SKM-1 (cell line): ENCODE results near the gene KDM3A.

Source experiments
- DNase-seq: peaks from one replicate; lab custom pipeline; 2025; ENCODE audit not compliant: unreplicated experiment; lab: John Stamatoyannopoulos, UW

The KDM3A gene

GRCh38 chr2:86434290-86434689 is 6.9 kb upstream of the KDM3A start:
- no peak for DNase-seq

GRCh38 chr2:86435531-86435930 is 5.6 kb upstream of the KDM3A start:
- no peak for DNase-seq

GRCh38 chr2:86436328-86436727 is 4.8 kb upstream of the KDM3A start:
- DNase-seq, result no peak

- DNase-seq, result no peak
Observed at GRCh38 chr2:86439879-86440630, 1.1 kb upstream of the KDM3A start.

GRCh38 chr2:86441392-86441881 is 266 bp downstream of the KDM3A start:
- DNase-seq, result no peak

- peak; percentile 45 for DNase-seq
Observed at GRCh38 chr2:86441882-86442641, 891 bp downstream of the KDM3A start.

GRCh38 chr2:86442642-86443005 is 1.5 kb downstream of the KDM3A start:
- peak; percentile 64 for DNase-seq

GRCh38 chr2:86443631-86444350 is 2.6 kb downstream of the KDM3A start:
- DNase-seq, result no peak

- DNase-seq, result no peak
Observed at GRCh38 chr2:86445436-86445835, 4.3 kb downstream of the KDM3A start.

GRCh38 chr2:86446060-86446459 is 4.9 kb downstream of the KDM3A start:
- DNase-seq, result no peak

GRCh38 chr2:86453836-86454235 is 12.7 kb downstream of the KDM3A start:
- no peak for DNase-seq

- no peak for DNase-seq
Observed at GRCh38 chr2:86454238-86454637, 13.1 kb downstream of the KDM3A start.

- no peak for DNase-seq
Observed at GRCh38 chr2:86455181-86455580, 14.0 kb downstream of the KDM3A start.

GRCh38 chr2:86461042-86461743 is 20.0 kb downstream of the KDM3A start:
- DNase-seq, result no peak

- no peak for DNase-seq
Observed at GRCh38 chr2:86464652-86465051, 23.5 kb downstream of the KDM3A start.

- DNase-seq, result no peak
Observed at GRCh38 chr2:86466306-86466705, 25.1 kb downstream of the KDM3A start.

GRCh38 chr2:86468162-86469033 is 27.2 kb downstream of the KDM3A start:
- DNase-seq, result no peak

GRCh38 chr2:86470890-86471289 is 29.7 kb downstream of the KDM3A start:
- no peak for DNase-seq

GRCh38 chr2:86471637-86472036 is 30.5 kb downstream of the KDM3A start:
- no peak for DNase-seq

- no peak for DNase-seq
Observed at GRCh38 chr2:86476092-86476491, 34.9 kb downstream of the KDM3A start.
